GM12874 (cell line): ENCODE measurements around the gene HIVEP1.

ENCODE experiments used
- CTCF ChIP-seq: IDR thresholded peaks from 2 replicates; pipeline ENCODE4 v1.5.1; 2011; ENCODE audit warnings: low read depth, mild to moderate bottlenecking, control low read depth, low read length, moderate library complexity; ENCODE audit not compliant: insufficient read depth

The HIVEP1 gene

GRCh38 chr6:12103158-12103557, 91.0 kb downstream of the HIVEP1 start:
- TF ChIP-seq CTCF: no peak

- no peak for TF ChIP-seq CTCF
Observed at GRCh38 chr6:12105271-12105670, 93.2 kb downstream of the HIVEP1 start.

- no peak for TF ChIP-seq CTCF
Observed at GRCh38 chr6:12110523-12111362, 98.6 kb downstream of the HIVEP1 start.

GRCh38 chr6:12111363-12111670, 99.2 kb downstream of the HIVEP1 start:
- no peak for TF ChIP-seq CTCF

- TF ChIP-seq CTCF: no peak
Observed at GRCh38 chr6:12112540-12113189, 100.6 kb downstream of the HIVEP1 start.

GRCh38 chr6:12113190-12113577, 101.1 kb downstream of the HIVEP1 start:
- TF ChIP-seq CTCF: no peak

- no peak for TF ChIP-seq CTCF
Observed at GRCh38 chr6:12114055-12114503, 102.0 kb downstream of the HIVEP1 start.
